ENCODE results near the gene TAS1R2. TPM values are rescaled to one million over a fixed set of nuclear protein-coding genes. Genes with fewer than 3 reads are reported as not detected.

Gene TAS1R2
- total RNA-seq, 2 experiments from 2014 or later = not detected

GRCh38 chr1:18883636-18884418 is 24.4 kb upstream of the TAS1R2 start:
- no peaks in the 10 kb centered on the region for H3K27me3 Mint-ChIP-seq
- H3K9me3 Mint-ChIP-seq (ENCODE audit: low read depth) = no peaks in the 10 kb centered on the region
- CTCF ChIA-PET = interaction anchor here (0.6 to 2.4 kb wide), 34 partner anchors 9 to 760 kb away, joined by 3 to 16 read pairs (median 3); no protein-coding TSS in a partner anchor
- peak; percentile 87 for ATAC-seq
- H3K4me3 Mint-ChIP-seq = no peak overlapping the region
- DNase-seq = peak; percentile 85
- H3K27ac Mint-ChIP-seq = no peak overlapping the region
- H3K4me1 Mint-ChIP-seq = no peaks in the 10 kb centered on the region
- POLR2A ChIA-PET = interaction anchor here (0.6 to 0.8 kb wide), 2 partner anchors 191 to 366 kb away, joined by 3 to 12 read pairs; no protein-coding TSS in a partner anchor
- H3K36me3 Mint-ChIP-seq (ENCODE audit: low read depth) = no peaks in the 10 kb centered on the region
- intact Hi-C loops (cut with DNase I, micrococcal nuclease) = loop anchor here (1.0 kb wide), 3 partner anchors 88 to 357 kb away; no protein-coding TSS in a partner anchor

GRCh38 chr1:18883079-18883478 is 23.6 kb upstream of the TAS1R2 start:
- H3K9me3 Mint-ChIP-seq (ENCODE audit: low read depth) = no peaks in the 10 kb centered on the region
- no peak overlapping the region for H3K4me3 Mint-ChIP-seq
- H3K36me3 Mint-ChIP-seq (ENCODE audit: low read depth) = no peaks in the 10 kb centered on the region
- intact Hi-C loops (cut with DNase I, micrococcal nuclease) = no loop called here
- DNase-seq (no peak), ATAC-seq (no peak)
- ChIA-PET POLR2A (no interaction called here), CTCF (interaction anchor here (0.6 to 2.4 kb wide), 8 partner anchors 8 to 993 kb away, joined by 3 to 16 read pairs (median 3); no protein-coding TSS in a partner anchor)
- no peaks in the 10 kb centered on the region for H3K27me3 Mint-ChIP-seq
- H3K27ac Mint-ChIP-seq = no peak overlapping the region
- H3K4me1 Mint-ChIP-seq = no peaks in the 10 kb centered on the region

- no peaks in the 10 kb centered on the region for H3K27me3 Mint-ChIP-seq
- ATAC-seq (no peak), DNase-seq (no peak)
- ChIA-PET CTCF (interaction anchor here (0.6 kb wide), 1 partner anchor 994 kb away, joined by 3 read pairs; no protein-coding TSS in a partner anchor), POLR2A (no interaction called here)
- H3K4me1 Mint-ChIP-seq = no peaks in the 10 kb centered on the region
- H3K4me3 Mint-ChIP-seq = no peak overlapping the region
- H3K27ac Mint-ChIP-seq = no peak overlapping the region
- H3K36me3 Mint-ChIP-seq (ENCODE audit: low read depth) = no peaks in the 10 kb centered on the region
- intact Hi-C loops (cut with DNase I, micrococcal nuclease) = no loop called here
- H3K9me3 Mint-ChIP-seq (ENCODE audit: low read depth) = no peaks in the 10 kb centered on the region
Measured at GRCh38 chr1:18882486-18882885, 23.0 kb upstream of the TAS1R2 start.

GRCh38 chr1:18881642-18882431 is 22.4 kb upstream of the TAS1R2 start:
- no peaks in the 10 kb centered on the region for H3K9me3 Mint-ChIP-seq (ENCODE audit: low read depth)
- no peaks in the 10 kb centered on the region for H3K36me3 Mint-ChIP-seq (ENCODE audit: low read depth)
- H3K27ac Mint-ChIP-seq = no peak overlapping the region
- ChIA-PET CTCF (no interaction called here), POLR2A (no interaction called here)
- ATAC-seq = no peak
- no peak for DNase-seq
- H3K4me1 Mint-ChIP-seq = no peaks in the 10 kb centered on the region
- H3K27me3 Mint-ChIP-seq = no peaks in the 10 kb centered on the region
- H3K4me3 Mint-ChIP-seq = no peak overlapping the region
- intact Hi-C loops (cut with DNase I, micrococcal nuclease) = no loop called here

GRCh38 chr1:18881164-18881563 is 21.7 kb upstream of the TAS1R2 start:
- H3K36me3 Mint-ChIP-seq (ENCODE audit: low read depth) = no peaks in the 10 kb centered on the region
- no peak for DNase-seq
- no peaks in the 10 kb centered on the region for H3K27me3 Mint-ChIP-seq
- H3K4me1 Mint-ChIP-seq = no peaks in the 10 kb centered on the region
- intact Hi-C loops (cut with DNase I, micrococcal nuclease) = no loop called here
- CTCF ChIA-PET = interaction anchor here (0.5 kb wide), 1 partner anchor 196 kb away, joined by 3 read pairs; no protein-coding TSS in a partner anchor
- H3K27ac Mint-ChIP-seq = no peak overlapping the region
- H3K4me3 Mint-ChIP-seq = no peak overlapping the region
- POLR2A ChIA-PET = interaction anchor here (0.6 kb wide), 1 partner anchor 16 kb away, joined by 3 read pairs; no protein-coding TSS in a partner anchor
- H3K9me3 Mint-ChIP-seq (ENCODE audit: low read depth) = no peaks in the 10 kb centered on the region
- no peak for ATAC-seq

- no peaks in the 10 kb centered on the region for H3K4me1 Mint-ChIP-seq
- POLR2A ChIA-PET = interaction anchor here (0.6 kb wide), 1 partner anchor 17 kb away, joined by 3 read pairs; no protein-coding TSS in a partner anchor
- no peaks in the 10 kb centered on the region for H3K9me3 Mint-ChIP-seq (ENCODE audit: low read depth)
- H3K36me3 Mint-ChIP-seq (ENCODE audit: low read depth) = no peaks in the 10 kb centered on the region
- DNase-seq = no peak
- H3K27ac Mint-ChIP-seq = no peak overlapping the region
- CTCF ChIA-PET = no interaction called here
- intact Hi-C loops (cut with DNase I, micrococcal nuclease) = no loop called here
- ATAC-seq = no peak
- H3K4me3 Mint-ChIP-seq = no peak overlapping the region
- no peaks in the 10 kb centered on the region for H3K27me3 Mint-ChIP-seq
Measured at GRCh38 chr1:18880585-18880984, 21.1 kb upstream of the TAS1R2 start.

- ChIA-PET POLR2A (interaction anchor here (0.6 kb wide), 1 partner anchor 310 kb away, joined by 3 read pairs; no protein-coding TSS in a partner anchor), CTCF (interaction anchor here (0.7 kb wide), 2 partner anchors 153 to 1083 kb away, joined by 3 read pairs; no protein-coding TSS in a partner anchor)
- DNase-seq (no peak), ATAC-seq (no peak)
- no peaks in the 10 kb centered on the region for H3K36me3 Mint-ChIP-seq (ENCODE audit: low read depth)
- H3K4me3 Mint-ChIP-seq = no peak overlapping the region
- intact Hi-C loops (cut with DNase I, micrococcal nuclease) = loop anchor here in 1 of 2 experiments (5.0 kb wide), 1 partner anchor 283 kb away; no protein-coding TSS in a partner anchor
- H3K27me3 Mint-ChIP-seq = no peaks in the 10 kb centered on the region
- no peaks in the 10 kb centered on the region for H3K4me1 Mint-ChIP-seq
- no peak overlapping the region for H3K27ac Mint-ChIP-seq
- H3K9me3 Mint-ChIP-seq (ENCODE audit: low read depth) = no peaks in the 10 kb centered on the region
Measured at GRCh38 chr1:18879791-18880309, 20.4 kb upstream of the TAS1R2 start.

- ATAC-seq (no peak), DNase-seq (no peak)
- Mint-ChIP-seq H3K4me3 (no peak overlapping the region), H3K27me3 (no peaks in the 10 kb centered on the region), H3K9me3 (ENCODE audit: low read depth) (no peaks in the 10 kb centered on the region), H3K4me1 (no peaks in the 10 kb centered on the region), H3K36me3 (ENCODE audit: low read depth) (no peaks in the 10 kb centered on the region), H3K27ac (no peak overlapping the region)
- POLR2A ChIA-PET = interaction anchor here (0.6 kb wide), 1 partner anchor 310 kb away, joined by 3 read pairs; no protein-coding TSS in a partner anchor
- CTCF ChIA-PET = interaction anchor here (0.7 kb wide), 2 partner anchors 153 to 1083 kb away, joined by 3 read pairs; no protein-coding TSS in a partner anchor
- intact Hi-C loops (cut with DNase I, micrococcal nuclease) = loop anchor here in 1 of 2 experiments (5.0 kb wide), 1 partner anchor 282 kb away; no protein-coding TSS in a partner anchor
Measured at GRCh38 chr1:18879215-18879790, 19.8 kb upstream of the TAS1R2 start.

- no peaks in the 10 kb centered on the region for H3K9me3 Mint-ChIP-seq (ENCODE audit: low read depth)
- no peak overlapping the region for H3K4me3 Mint-ChIP-seq
- ChIA-PET POLR2A (no interaction called here), CTCF (no interaction called here)
- H3K27me3 Mint-ChIP-seq = no peaks in the 10 kb centered on the region
- DNase-seq (no peak), ATAC-seq (no peak)
- H3K27ac Mint-ChIP-seq = no peak overlapping the region
- intact Hi-C loops (cut with DNase I, micrococcal nuclease) = loop anchor here in 1 of 2 experiments (5.0 kb wide), 1 partner anchor 281 kb away; no protein-coding TSS in a partner anchor
- H3K4me1 Mint-ChIP-seq = no peaks in the 10 kb centered on the region
- no peaks in the 10 kb centered on the region for H3K36me3 Mint-ChIP-seq (ENCODE audit: low read depth)
Measured at GRCh38 chr1:18878538-18879214, 19.2 kb upstream of the TAS1R2 start.

DNA sequence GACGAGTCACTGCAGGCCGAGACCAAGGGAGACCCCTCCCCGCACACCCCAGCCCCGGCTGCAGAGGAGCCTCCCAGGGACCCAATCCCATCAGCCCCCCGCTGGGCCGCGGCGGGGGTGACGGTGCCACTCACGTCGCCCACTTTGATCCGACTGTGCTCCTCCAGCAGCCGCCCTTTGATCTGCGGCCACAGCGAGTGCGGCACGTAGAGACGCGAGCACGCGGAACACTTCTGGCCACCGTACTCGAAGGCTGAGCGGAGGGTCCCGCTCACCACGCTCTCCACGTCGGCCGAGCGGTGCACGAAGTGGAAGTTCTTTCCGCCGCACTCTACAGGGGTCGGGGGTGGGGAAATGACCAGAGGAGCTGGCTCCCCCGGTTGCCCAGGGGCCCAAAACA is 17.8 kb upstream of the TAS1R2 start:
- intact Hi-C loops (cut with DNase I, micrococcal nuclease) = loop anchor here in 1 of 2 experiments (5.0 kb wide), 1 partner anchor 280 kb away; no protein-coding TSS in a partner anchor
- no peaks in the 10 kb centered on the region for H3K27me3 Mint-ChIP-seq
- POLR2A ChIA-PET = no interaction called here
- DNase-seq (no peak), ATAC-seq (no peak)
- CTCF ChIA-PET = no interaction called here
- H3K9me3 Mint-ChIP-seq (ENCODE audit: low read depth) = no peaks in the 10 kb centered on the region
- no peak overlapping the region for H3K27ac Mint-ChIP-seq
- H3K4me3 Mint-ChIP-seq = no peak overlapping the region
- no peaks in the 10 kb centered on the region for H3K4me1 Mint-ChIP-seq
- H3K36me3 Mint-ChIP-seq (ENCODE audit: low read depth) = no peaks in the 10 kb centered on the region

Data from activated CD4-positive, alpha-beta T cell treated with anti-CD3 and anti-CD28 coated beads for 36 hours (primary cell).